C4-2B (cell line): ENCODE results near the gene FARP2.

ENCODE experiments used
- CTCF ChIP-seq: fragments of 450-650 bp; conservative IDR thresholded peaks from 2 replicates; pipeline ENCODE4 v1.5.1; 2017; ENCODE audit warnings: mild to moderate bottlenecking
- ZFX ChIP-seq: fragments of 450-650 bp; IDR thresholded peaks from 2 replicates; pipeline ENCODE4 v1.6.1; 2017

GRCh38 chr2:241451840-241452506, 95.9 kb downstream of the FARP2 start:
- TF ChIP-seq CTCF: no peak
- no peak for TF ChIP-seq ZFX
